HL-60/S4 treated with retinoic acid at 250 ng/mL for 4 days and 3 days (cell line): ENCODE data around the gene CHRND.

Experiments
- in situ Hi-C: fragments of 300-500 bp; cut with MboI; formaldehyde crosslinking; loops from 2 replicates; pipeline ENCODE4 v1.7.0; 2022; ENCODE audit warnings: low sequenced_read_pairs

Gene CHRND

DNA sequence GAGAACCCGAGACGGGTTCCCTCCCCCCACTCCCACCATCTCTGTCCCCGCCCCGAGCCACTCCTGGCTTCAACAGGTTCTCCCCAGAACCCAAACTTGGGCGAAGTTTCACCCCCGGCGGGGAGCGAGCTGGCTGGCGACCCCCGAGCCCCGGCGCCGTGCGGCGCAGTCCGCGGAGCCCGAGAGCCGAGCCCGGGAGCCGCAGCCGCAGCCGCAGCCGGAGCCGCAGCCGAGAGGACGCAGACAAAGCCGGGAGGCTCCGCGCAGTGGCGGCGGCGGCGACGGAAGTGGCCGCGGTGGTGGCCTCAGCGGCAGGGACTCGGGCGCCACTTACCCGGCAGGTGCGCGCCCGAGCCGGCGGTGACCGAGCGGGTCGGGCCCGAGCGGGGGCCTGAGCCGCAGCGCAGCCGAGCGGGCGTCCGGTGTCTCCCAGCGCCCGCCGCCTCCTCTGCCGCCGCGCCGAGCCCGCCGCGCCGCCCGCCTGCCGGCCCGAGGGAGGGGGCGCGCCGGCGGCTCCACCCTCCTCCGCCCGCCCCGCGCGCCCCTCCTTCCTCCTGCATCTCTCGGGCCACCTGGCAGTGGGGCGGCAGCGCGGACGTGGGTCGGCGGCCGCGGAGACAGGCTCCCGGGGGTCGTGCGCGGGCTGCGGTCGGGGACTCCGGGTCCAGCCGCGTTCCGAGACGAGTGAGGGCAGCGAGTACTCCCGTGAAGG, 38.4 kb upstream of the CHRND start, which contains the start of gene ECEL1:
TSS of gene ECEL1 (minus strand) at position 450 of the 712 bp plus-strand sequence. CDS start 1,181 bp downstream, outside the sequence.
- in situ Hi-C loops, result no loop called here

DNA sequence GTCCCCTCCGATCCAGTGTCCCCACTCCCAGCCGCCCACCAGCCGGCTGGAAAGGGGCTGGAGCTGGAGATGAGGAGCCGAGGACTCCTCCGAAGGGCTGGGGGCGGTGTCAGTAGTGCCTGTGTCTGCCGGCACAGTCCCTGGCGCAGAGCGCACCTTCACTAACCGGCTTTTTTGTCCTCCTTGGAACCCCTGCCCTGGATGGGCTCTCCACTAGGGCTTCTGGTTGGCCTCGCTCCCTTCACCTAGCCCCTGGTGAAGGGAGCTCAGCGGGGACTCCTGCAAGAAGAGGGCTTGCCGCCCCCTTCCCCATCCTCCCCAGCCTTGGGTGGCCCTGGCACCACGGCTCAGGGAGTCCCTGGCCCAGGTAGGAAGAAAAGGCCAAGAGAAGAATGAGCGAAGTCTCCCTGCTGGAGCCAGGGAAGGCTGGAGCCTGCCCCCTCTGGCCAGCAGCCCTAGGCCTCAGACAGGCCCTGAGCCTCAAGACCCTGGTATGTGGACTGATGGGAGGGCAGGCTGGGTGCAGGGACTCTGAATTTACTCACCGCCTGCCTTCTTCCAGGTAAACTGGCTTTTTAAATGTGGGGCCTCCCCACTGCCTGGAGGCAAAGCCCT, 37.8 kb upstream of the CHRND start:
- in situ Hi-C loops, result no loop called here

DNA sequence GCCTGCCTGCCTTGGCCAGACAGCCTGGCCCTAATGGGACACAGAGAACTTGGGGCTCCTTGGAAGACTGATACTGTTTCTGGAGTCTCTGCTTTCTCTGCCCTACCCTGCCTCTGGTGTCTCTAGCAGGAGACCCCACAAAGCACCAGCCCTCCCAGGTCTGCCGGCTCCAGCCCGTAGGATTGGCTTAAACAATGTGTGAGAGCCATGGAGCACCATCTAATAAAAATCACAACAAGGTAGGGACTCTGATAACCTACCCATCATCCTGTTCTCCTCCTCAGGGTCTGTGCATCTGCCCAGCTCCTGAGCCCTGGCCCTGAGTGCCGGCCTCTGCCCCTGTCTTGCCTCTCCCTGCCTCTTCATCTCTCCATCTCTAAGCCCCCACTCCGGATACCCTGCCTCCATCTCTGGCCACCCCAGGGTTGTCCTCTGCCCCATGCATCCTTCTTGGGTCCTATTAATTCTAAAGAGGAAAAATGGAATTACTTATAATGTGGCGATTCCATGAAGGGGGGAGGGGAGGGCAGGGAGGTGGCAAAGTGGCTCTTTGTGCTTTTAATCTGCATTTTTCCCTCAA, 37.1 kb upstream of the CHRND start:
- in situ Hi-C loops, result no loop called here

DNA sequence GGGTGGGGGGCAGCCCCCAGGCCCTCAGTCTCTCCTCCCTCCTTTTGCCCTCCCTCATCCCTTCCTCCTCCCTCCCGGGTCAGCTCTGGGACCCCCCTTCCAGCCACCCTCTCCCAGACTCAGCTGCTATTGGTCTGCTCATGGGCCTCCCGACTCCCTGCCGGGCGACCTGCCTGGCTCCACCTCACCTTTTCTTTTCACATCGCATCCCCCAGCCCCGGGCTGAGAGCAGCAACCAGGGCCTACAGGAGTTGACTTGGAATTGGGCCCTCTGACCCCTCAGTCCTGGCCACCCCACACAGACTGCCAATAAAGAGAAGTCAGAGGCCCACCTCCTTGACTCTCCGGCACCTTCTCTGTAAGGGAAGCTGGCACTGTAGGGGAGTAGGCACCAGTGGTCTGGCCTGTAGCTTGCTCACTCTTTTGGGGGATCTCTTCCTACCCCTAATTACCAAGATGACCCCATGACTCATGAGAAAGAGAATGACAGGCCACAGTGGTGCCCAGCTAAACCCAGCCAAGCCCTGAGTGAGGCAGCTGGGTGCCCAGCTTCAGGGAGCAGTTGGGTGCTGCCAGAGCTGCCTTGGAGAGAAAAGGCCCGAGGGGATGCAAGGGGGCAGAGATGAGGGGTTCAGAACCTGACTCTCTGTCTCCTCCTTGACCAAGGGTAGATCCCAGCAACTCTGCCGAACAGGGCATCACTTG, 36.3 kb upstream of the CHRND start:
- in situ Hi-C loops, result no loop called here

DNA sequence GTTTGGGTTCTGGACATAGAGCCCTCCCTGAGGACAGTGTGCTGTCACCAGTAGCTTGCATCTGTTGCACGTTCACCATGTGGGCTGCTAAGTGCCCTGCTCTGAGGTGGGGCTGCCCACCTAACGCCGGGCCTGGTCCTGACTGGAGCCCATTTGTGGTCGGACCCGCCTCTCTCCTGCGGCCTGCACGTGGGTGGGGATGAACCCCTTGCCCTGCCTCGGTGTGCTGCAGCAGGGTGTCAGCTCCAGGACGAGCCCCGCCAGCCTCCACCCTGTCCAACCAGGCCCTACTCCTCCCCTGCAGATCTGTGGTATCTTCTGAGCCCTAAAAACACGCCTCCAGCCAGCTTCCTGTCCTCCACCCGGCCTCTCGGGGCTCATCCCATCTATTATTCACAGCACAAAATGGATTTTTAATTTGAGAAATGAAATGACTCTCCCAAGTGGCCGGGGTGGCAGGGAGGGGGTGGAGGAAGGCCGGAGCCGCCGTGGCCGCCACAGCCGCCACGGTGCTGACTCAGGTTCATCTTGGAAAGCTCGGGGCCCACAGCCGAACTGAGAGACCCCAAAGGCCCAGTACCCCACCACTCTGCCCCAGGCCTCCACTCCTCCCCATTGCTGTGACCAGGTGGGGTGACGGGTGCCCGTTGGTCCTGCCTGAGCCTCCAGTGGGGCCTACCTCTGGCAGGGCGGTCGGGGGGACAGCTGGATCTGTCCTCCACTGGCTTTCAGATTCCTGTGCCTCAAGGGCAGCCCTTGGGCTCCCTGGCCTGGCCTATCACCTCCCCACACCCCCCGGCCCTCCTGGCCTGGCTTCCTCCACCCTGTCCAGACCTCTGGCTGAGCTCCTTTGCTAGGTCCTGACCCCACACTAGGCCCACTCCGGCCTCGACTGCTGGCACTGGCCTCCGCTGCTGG, 35.5 kb upstream of the CHRND start:
- in situ Hi-C loops, result no loop called here

DNA sequence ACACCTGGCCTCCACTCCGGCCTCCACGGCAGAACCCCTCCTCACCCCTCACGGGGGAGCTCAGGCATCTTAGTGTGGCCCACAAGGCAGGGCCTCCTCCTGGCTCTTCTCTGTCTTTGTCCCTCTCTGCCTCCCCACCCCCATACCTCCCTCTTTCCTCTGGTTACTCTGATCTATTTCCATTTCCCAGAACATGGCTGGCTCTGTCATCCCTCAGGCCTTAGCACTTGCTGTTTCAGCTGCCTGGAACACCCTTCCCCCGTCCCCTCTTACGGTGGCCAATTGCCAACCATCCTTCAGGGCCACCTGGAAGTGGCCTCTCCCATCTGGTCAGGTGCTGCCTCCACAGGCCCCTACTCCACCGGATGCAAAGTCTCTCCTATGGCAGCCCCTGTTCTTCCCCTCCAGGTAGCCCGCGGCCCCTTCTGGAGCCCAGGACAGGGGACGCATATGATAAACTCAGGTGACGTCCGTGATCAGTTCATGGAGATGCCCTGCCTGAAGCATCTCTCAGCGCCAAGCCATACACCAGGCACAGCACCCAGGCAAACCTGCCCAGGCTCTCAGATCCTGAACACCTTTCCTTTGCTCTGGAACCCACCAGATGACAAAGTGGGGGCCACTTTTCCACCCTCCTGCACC, 34.7 kb upstream of the CHRND start:
- in situ Hi-C loops, result no loop called here

DNA sequence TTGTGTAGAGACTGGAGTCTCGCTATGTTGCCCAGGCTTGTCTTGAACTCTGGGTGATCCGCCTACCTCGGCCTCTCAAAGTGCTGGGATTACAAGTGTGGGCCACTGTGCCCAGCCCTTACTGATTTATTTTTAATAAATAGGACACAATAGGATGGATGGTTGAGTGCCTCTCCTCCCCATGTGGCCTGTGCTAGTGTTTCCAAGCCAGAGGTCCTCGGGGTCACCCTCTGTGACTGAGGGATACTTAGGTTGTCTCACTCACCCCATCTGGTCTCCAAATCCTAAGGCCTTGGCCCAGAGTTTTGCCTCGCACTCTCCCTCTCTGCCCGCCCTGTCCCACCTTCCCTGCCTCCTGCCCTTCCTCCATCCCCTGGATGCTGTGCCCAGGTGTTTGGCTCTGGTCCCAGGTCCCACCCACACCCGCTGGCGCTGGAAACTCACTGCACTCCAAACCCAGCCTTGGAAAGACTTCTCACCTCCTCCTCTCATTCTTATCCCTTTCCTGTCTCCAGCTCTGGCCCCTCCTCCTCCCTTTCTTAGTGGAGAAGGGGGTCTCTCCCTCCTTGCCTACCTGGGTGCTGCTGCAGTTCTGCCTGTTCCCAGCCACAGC, 33.6 kb upstream of the CHRND start:
- in situ Hi-C loops, result no loop called here

- in situ Hi-C loops, result no loop called here
Observed at GRCh38 chr2:232492963-232493700, 32.8 kb upstream of the CHRND start.

DNA sequence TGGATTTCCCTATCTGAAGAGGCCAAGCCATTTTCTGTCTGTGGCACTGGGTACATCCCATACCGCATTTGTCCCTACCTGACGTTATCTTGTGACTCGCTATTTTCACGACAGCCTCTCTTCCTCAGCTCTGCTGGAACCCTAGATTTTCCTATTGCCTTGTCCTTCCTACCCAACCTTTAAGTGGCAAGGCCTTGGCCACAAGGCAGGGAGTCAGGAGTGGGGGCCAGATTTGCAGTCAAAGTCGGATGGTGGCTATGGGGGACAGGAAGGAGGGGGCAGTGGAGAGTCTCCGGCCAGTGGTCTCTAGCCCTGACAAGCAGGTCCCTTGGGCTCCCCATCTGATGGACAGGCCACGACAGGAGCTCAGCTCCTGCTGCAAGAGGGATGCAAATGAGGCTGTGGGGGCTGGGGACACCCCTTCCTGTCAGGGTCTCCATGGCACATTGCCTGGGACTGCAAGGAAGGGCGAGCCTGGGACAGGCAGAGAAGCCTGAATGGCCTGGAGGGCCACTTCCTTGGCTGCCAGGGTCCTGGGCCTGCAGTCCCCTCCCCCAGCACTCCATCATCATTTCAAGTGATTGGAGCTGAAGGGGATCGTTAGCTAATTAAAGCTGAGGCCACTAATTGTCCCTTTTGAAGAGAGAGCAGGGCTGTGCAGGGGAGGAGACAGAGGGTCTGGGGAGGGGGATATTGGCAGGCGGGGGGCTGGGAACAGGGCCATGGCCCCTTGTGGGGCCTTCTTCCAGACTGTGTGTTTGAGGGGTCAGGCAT, 32.1 kb upstream of the CHRND start:
- in situ Hi-C loops, result no loop called here

DNA sequence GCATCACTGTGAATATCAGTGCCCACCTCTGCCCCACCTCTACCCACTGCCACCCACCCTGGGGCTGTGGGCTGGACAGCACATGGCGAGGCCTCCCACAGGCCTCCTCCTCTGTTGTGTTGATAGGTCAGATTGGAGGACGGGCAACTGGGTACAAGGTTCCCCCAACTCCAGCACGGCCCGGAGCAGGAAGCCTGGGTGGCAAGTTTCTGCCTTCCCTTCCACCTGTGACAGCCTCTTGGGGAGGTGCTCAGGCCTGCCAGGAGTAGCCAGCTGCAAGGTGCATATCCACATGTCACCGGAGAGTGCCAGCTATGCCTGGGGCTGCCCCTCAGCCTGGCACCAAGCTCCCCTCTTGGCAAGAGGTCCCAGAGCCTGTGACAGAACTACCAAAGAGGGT, 31.4 kb upstream of the CHRND start:
- in situ Hi-C loops, result no loop called here

DNA sequence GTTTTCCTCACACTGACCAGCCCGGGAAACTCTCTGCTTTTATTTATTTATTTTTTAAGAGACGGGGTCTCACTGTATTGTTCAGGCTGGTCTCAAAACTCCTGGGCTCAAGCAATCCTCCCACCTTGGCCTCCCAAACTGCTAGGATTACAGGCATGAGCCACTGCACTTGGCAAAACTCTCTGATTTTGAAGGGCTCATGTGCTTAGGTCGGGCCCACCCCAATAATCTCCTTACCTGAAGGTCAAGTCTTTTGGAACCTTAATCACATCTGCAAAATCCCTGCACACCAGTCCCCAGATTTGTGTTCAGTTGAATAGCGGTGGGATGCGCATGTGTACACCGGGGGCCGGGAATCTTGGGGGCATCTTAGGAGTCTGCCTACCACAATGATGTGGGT, 30.7 kb upstream of the CHRND start:
- in situ Hi-C loops, result no loop called here

GRCh38 chr2:232496501-232497270, 29.3 kb upstream of the CHRND start:
- in situ Hi-C loops, result no loop called here

DNA sequence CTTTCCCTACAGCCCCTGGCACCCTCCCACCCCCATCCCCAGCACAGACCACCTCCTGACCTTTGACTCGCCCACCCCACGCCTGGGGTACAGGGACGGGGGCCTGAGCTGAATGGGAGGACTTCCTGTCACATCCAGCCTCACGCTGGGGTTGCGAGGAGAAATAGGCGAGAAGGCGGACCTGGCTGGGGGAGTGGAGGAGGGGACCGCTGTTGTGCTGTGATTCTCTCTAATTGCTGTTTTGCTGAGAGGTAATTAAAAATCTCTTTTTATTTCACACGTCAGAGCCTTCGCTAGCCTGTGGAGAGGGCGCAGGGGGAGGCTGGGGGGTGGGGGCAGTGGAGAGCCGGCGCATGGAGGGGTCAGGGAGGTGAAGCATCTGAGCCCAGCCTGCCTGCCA, 28.6 kb upstream of the CHRND start:
- in situ Hi-C loops, result no loop called here

GRCh38 chr2:232498452-232498851, 27.5 kb upstream of the CHRND start:
- in situ Hi-C loops, result no loop called here

DNA sequence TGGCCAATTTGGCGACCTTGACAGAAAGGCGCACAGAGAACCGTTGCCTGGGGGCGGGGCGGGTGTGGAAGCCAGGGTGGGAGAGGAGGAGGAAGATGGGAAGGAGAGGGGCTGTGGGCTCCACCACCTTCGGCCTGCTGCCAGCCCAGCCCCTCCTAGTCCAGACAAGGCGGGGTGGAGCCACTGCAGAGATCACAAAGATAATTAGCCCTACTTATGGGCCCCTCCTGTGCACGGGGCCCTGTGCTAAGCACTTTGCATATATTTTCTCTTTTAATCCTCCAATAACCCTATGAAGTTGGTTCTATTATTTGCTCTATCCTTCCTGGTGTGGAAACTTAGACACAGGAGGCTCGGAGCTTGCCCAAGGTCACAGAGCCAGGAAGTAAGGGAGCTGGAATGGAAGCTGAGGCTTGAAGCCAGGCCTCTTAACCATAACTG, 24.6 kb upstream of the CHRND start:
- in situ Hi-C loops, result no loop called here

- in situ Hi-C loops, result no loop called here
Observed at GRCh38 chr2:232501794-232502390, 24.1 kb upstream of the CHRND start.

DNA sequence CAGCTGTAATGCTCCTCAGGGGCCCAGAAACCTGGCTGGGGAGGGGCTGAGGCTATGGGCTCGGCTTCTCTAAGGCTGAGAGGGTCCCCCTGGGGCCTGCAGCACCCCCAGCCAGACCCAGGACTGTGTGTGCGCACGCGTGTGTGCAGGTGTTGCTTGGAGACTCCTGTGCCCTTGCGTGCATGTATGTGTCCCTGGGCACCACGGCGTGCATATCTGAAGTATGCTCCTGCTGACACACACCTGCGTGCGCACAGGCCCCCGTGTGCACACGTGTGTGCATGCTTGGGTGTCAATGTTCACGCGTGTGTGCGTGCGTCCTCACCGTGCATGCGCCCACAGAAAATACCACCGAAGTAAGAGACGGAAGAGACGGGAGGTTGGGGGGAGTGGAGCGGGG, 23.4 kb upstream of the CHRND start:
- in situ Hi-C loops, result no loop called here
